GM18519 (cell line): ENCODE results near the gene GLI2.

Source experiments
- ATAC-seq: cut with Tn5 transposase; IDR thresholded peaks from one replicate; pipeline ENCODE4 v1.9.1; 2021; ENCODE audit warnings: mild to moderate bottlenecking, moderate library complexity; ENCODE audit not compliant: unreplicated experiment, low FRiP score

The GLI2 gene

DNA sequence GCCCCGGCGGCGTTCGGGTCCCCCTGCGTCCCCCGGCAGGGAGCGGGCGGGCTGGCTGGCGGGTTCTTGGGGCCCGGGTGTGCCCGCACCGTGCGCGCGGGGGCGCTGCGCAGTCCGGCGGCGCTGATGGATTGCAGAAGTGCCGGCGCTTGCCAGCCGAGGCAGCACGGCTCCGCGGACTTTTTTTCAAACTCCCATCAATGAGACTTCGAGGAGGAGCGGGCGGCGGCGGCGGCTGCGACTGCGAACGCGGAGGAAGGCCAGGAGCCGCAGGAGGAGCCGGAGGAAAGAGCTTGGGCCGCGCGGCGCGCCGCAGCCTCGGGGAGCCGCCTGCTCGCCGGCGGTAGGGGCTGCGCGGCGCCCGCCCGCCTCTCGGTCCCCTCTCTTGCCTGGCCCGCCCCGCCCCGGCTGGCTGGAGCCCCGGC lies at the start of gene GLI2:
Gene GLI2 (plus strand): TSS at position 123 of the 425 bp plus-strand sequence. CDS start 61,453 bp downstream, outside the sequence.
- ATAC-seq, result no peak

GRCh38 chr2:120685974-120686297 lies 49.7 kb upstream of the GLI2 start:
- no peak for ATAC-seq

DNA sequence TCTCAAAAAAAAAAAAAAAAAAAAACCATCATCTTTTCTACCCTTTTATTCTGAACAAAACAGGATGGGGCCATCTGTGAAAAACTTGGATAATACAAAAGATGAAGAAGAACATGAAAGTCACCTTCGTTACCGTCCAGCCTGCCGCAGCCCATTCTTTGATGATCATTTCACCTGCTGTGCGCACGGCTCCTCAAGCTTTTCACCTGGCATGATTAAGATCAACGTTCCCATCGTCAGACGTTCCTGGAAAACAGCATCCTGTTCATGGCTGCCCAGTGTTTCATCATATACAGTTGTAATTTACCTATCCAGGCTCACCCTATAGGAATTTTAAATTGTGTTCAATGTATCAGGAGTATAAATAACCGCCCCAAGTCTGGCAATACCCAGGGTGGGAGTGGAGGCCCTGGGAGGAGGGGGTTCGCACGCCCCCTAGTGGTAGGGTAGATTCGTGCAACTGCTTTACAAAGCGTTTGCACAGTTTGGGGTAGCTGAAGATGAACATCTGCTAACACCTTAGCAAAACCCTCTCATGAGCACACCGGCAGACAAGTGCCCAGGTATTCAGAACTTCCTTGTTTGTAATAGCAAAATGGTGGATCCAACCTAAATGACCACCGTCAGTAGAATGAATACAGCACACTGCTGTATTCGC lies 49.0 kb upstream of the GLI2 start:
- no peak for ATAC-seq

DNA sequence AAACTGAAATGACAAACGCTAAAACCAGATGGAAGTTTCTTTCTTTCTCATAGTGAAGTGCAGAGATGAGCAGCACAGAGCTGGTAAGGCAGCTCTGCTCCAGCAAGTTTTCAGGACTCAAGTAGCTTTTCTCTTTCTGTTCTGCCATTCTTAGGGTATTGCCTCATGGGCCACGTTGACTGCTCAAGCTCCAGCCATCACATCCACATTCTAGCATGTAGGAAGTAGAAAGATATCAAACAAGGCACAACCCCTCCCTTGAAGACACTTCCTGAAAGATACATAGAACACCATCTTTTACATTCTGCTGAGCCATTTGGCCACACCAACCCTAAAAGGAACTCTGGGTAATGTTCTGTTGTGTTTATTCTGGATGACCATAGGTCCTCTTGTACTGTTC lies 48.5 kb upstream of the GLI2 start:
- ATAC-seq, result no peak

GRCh38 chr2:120690521-120690920 lies 45.1 kb upstream of the GLI2 start:
- ATAC-seq, result no peak

DNA sequence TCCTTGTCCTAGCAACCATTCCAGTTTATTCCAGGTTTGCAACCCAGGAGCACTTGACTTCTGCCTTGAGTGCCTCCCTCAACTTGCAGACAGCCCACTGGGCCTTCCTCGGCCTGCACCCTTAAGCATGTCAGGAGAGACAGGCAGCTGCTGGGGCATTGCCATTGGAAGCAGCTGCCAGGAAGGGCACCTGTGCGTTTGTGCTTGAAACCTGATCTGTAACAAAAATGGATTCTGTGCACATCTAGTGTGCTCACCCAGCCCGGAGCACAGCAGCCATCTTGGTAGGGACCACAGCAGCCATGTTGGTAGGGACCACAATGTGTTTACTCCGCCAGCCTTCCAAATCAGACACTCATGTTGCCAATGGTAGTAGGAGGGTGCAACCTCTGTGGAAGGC lies 44.3 kb upstream of the GLI2 start:
- no peak for ATAC-seq

GRCh38 chr2:120692691-120693090 lies 43.0 kb upstream of the GLI2 start:
- no peak for ATAC-seq

DNA sequence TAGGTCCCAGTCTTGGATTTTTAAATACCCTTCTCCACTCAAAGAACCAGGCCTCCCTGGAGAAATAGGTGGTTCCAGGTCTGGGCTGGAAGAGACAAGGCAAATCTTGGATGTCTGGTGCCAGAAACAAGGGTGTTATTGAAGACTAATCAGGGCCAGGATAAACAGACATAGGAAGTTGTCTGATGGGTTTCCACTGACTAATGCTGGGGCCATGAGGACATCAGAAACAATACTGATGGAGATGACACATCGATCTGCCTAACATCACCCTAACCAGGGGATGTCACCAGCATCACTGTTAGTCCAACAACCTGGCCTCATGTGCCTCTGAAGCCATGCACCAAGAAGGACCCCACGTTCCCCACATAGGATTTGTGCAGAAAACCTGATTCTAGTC lies 42.5 kb upstream of the GLI2 start:
- ATAC-seq, result no peak

GRCh38 chr2:120694034-120694433 lies 41.6 kb upstream of the GLI2 start:
- ATAC-seq, result no peak

- no peak for ATAC-seq
Observed at GRCh38 chr2:120697471-120697870, 38.2 kb upstream of the GLI2 start.

GRCh38 chr2:120699292-120699691 lies 36.4 kb upstream of the GLI2 start:
- ATAC-seq, result no peak

DNA sequence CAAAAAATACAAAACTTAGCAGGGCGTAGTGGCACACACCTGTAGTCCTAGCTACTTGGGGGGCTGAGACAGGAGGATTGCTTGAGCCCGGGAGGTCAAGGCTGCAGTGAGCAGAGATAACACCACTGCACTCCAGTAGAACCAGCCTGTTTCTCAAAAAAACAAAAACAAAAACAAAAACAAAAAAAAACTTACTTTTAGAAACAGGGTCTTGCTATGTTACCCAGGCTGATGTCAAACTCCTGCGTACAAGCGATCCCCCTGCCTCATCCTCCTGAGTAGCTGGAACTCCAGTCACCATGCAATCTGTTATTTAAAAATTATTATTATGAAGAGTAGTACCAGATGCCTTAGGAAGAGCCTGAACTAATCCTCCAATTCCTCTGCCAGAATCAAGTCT lies 35.0 kb upstream of the GLI2 start:
- ATAC-seq, result no peak

DNA sequence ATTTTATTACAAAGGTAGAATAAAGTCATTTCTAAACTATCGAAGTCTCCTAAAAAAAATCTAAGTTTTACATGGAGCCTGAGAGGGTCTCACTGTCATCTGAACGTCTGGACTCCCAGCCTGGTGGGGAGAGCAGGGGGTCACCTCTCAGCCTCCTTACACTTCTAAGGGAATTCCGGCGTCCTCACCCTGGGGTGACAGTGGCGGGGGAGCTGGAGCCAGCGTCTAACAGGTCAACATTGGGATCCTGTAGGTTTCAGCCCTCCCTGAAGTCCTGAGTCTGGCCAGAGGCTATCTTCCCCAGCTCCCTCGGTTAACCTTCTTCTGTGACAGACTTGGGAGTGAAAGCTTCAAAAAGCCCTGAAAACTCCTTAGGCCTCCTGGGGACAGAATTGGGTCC lies 34.6 kb upstream of the GLI2 start:
- no peak for ATAC-seq

DNA sequence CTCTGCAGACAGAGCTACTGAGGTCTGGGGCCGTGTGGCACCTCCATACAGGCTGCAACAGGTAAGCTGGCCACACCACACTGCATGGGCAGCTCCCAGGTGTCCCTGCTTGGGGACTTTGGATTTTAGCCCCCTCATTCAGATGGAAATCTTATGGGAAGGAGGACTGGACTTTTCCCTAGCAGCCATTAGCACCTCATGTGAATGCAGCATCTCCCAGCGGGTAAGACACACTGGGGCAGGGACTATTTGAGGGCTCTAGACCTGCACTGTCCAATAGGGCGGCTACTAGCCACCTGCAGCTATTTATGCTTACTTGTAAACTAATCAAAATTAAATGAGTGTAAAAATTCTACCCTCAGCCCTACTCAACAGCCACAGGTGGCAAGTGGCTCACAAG lies 34.2 kb upstream of the GLI2 start:
- no peak for ATAC-seq

DNA sequence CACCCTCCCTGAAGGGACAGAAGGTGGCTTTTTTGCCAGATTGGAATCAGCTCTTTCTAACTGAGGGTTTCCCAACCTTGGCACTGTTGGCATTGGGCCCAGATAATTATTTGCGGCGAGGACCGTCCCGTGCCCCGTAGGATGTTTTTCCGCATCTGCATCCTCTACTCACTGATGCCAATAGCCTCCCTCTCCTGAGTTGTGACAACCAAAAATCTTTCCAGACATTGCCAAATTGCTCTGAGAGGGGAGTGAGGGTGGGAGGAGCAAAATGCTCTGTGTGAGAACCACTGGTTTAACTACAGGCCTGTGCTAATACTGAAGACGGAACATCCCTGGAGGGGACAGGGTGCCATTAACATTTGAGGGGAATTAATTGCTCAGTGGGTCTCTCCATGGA lies 33.6 kb upstream of the GLI2 start:
- ATAC-seq, result no peak

DNA sequence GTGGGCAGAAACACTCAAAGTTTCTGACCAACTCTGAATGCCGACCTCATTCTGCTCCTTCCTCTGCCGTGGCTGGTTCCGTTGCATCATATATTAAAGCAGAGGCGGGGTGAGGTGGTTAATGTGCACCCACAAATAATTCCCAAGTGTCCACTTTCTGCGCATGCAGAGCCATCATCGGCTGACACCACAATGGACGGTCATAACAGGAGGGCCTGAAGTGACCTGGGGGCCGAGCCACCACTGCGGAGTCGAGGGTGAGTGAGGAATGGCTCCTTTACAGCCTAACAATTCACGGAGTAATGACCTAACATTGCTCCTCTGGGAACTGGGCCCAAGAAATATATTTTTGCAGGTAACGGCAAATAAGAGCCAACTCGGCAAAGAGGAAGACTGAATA lies 32.9 kb upstream of the GLI2 start:
- ATAC-seq, result no peak

- ATAC-seq, result no peak
Observed at GRCh38 chr2:120703330-120703994, 32.2 kb upstream of the GLI2 start.

DNA sequence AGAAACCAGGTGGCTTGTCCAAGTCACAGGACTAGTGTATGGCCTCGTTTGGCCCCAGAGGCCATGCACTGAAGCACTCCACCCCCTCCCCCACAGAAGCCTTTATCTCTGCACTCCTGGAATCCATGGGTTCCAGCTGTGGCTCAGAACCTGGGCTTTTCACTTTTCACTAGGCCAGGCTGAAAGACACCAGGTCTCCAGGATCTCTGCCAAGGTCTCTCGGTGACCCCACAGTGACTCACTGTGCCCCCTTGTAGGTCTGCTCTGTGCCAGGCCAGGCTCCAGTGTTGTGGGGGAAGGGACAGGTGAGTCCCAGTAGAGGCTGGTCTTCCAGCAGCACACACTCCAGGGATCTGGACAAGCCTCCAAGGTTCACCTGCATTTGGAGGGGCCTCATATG lies 31.0 kb upstream of the GLI2 start:
- ATAC-seq, result no peak

DNA sequence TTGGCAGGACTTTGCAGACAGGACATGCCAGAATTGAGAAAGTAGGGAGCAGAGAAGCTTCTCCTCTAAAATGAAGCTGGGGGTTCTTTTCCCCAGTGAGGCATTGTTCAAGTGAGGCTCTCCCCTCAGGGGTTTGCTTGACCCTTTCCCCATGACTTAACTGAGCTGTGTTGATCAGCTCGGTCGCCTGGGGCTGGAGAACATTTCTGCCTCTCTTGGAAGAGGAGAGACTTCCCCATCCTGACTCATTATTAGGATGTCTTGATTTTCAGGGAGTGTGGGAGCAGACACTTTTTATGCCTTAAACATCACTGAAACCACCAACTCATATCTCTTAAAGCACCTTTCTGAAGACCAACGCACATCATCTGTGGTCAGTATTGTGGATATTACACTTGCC lies 27.9 kb upstream of the GLI2 start:
- ATAC-seq, result no peak

DNA sequence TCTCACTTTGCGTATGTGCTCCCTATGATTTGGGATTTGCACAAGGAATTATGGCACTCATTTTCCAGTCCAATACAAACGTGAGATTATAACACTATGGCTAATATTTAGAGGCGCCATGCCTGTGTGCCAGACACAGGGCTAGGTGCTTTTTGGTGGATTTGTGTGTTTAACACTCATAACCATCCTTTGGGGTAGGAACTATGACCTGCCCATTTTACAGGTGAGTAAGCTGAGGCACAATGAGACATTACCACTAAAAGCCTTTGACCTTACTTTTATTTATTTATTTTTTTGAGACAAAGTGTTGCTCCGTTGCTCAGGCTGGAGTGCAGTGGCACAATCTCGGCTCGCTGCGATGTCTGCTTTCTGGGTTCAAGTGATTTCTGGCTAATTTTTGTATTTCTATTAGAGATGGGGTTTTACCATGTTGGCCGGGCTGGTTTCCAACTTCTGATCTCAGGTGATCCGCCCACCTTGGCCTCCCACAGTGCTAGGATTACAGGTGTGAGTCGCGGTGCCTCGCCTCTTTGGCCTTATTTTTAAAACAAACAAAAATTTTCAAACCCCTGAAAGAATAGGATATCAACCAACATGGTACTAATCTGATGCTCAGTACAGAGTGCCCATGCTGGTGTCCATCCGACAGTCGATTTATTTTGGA lies 26.6 kb upstream of the GLI2 start:
- ATAC-seq, result no peak

- ATAC-seq, result no peak
Observed at GRCh38 chr2:120709608-120710041, 26.0 kb upstream of the GLI2 start.

DNA sequence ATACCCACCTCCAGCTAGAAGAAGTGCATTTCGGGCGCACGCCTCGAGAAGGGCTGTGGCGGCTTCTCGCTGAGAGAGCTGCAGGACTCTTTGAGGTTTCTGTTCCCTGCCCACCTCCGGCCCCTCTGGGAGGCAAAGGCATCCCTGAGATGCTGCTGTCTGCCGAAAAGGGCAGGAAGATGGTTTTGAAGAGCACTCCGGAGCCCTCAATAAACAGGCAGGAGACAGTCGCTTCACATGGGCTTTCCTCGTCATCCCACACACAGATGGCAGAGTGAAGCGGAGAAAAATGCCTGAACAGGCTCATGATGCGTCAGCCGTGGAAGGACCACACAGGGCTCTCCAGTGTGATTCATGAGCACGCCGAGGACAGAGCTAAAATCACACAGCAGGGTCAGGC lies 25.4 kb upstream of the GLI2 start:
- ATAC-seq, result no peak
